SJCRH30 (cell line): ENCODE data around the gene VWA5A. TPM values are rescaled to one million over a fixed set of nuclear protein-coding genes. Genes with fewer than 3 reads are reported as not detected.

Source experiments
- DNase-seq, 2 experiments: peaks; one replicate each; pipeline ENCODE4 v3.0.0-alpha.2; 2015 to 2020
- H3K27ac ChIP-seq: fragments of 250-450 bp; sonication (Bioruptor Pico); 2 replicates; pipeline ENCODE4 v1.5.1; 2020; ENCODE audit warnings: mild to moderate bottlenecking, moderate library complexity
- H3K27me3 ChIP-seq: fragments of 250-450 bp; sonication (Bioruptor Pico); 2 replicates; pipeline ENCODE4 v1.5.1; 2020; ENCODE audit warnings: mild to moderate bottlenecking, moderate library complexity
- H3K36me3 ChIP-seq: fragments of 250-450 bp; sonication (Bioruptor Pico); 2 replicates; pipeline ENCODE4 v1.5.1; 2020; ENCODE audit warnings: mild to moderate bottlenecking, moderate library complexity
- H3K4me1 ChIP-seq: fragments of 250-450 bp; sonication (Bioruptor Pico); 2 replicates; pipeline ENCODE4 v1.5.1; 2020; ENCODE audit warnings: mild to moderate bottlenecking, moderate library complexity
- H3K4me3 ChIP-seq: fragments of 250-450 bp; sonication (Bioruptor Pico); 2 replicates; pipeline ENCODE4 v1.5.1; 2020; ENCODE audit warnings: mild to moderate bottlenecking, moderate library complexity
- H3K9me3 ChIP-seq: fragments of 250-450 bp; sonication (Bioruptor Pico); replicated peaks from 2 replicates; pipeline ENCODE4 v1.5.1; 2020; ENCODE audit warnings: mild to moderate bottlenecking, moderate library complexity
- total RNA-seq: library from RNA; depleted of rRNA; stranded (reverse); fragments of >200 nt; shearing (Covaris generic); gene quantifications from 2 replicates; pipeline ENCODE4 v1.2.3, GENCODE V29; 2014

VWA5A gene
- total RNA-seq, 1 experiment from 2014 or later = 38.1 TPM

GRCh38 chr11:124080327-124081001 is 34.8 kb upstream of the VWA5A start:
- no peaks in the 10 kb centered on the region for H3K27me3 ChIP-seq
- H3K36me3 ChIP-seq = no peaks in the 10 kb centered on the region
- no peaks in the 10 kb centered on the region for H3K9me3 ChIP-seq
- no peaks in the 10 kb centered on the region for H3K4me1 ChIP-seq
- no peak overlapping the region for H3K4me3 ChIP-seq
- no peak for DNase-seq
- H3K27ac ChIP-seq = no peak overlapping the region

DNA sequence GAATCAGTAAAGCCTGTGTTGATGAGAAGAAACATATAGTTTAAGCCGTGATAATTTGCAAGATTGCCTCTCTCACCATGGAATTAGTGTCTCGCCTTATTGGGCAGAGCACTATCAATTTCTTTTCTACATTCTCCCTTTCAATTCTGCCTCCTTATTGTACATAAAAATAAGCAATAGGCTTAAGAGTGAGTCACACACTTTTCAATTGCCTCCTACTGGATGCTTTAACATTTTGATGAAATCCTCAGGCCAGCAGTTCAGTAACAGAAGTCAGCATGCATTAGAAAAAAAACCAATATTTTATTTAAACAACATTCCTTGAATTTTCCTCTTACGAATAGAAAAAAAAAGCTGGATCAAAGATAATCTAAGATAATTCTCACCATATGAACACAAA is 33.8 kb upstream of the VWA5A start:
- no peak overlapping the region for H3K4me3 ChIP-seq
- H3K27ac ChIP-seq = no peak overlapping the region
- H3K9me3 ChIP-seq = no peaks in the 10 kb centered on the region
- H3K4me1 ChIP-seq = no peaks in the 10 kb centered on the region
- H3K36me3 ChIP-seq = no peaks in the 10 kb centered on the region
- H3K27me3 ChIP-seq = no peaks in the 10 kb centered on the region
- DNase-seq = no peak

GRCh38 chr11:124082371-124082770 is 32.9 kb upstream of the VWA5A start:
- no peak for DNase-seq
- Histone ChIP-seq H3K36me3 (no peaks in the 10 kb centered on the region), H3K9me3 (no peaks in the 10 kb centered on the region), H3K27me3 (no peaks in the 10 kb centered on the region), H3K4me1 (no peaks in the 10 kb centered on the region), H3K4me3 (no peak overlapping the region), H3K27ac (no peak overlapping the region)

DNA sequence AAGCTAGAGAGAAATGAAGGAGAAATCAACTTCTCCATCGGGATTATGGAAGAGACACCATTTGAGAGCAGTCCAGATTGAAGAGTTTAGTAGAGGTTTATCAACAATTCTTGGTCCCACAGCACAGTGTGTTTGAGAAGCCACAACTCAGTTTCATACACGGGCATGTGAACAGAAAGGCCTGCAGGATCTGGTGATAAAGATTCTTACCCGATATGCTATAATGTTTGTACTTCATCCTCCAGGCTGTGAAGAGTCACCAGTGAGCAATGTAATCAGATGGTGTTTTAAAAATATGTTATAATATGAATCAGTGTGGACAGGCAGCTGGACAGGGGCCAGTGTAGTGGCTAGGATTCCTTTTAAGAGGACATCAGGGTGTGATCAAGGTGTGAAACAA is 29.7 kb upstream of the VWA5A start:
- no peaks in the 10 kb centered on the region for H3K36me3 ChIP-seq
- DNase-seq = no peak

DNA sequence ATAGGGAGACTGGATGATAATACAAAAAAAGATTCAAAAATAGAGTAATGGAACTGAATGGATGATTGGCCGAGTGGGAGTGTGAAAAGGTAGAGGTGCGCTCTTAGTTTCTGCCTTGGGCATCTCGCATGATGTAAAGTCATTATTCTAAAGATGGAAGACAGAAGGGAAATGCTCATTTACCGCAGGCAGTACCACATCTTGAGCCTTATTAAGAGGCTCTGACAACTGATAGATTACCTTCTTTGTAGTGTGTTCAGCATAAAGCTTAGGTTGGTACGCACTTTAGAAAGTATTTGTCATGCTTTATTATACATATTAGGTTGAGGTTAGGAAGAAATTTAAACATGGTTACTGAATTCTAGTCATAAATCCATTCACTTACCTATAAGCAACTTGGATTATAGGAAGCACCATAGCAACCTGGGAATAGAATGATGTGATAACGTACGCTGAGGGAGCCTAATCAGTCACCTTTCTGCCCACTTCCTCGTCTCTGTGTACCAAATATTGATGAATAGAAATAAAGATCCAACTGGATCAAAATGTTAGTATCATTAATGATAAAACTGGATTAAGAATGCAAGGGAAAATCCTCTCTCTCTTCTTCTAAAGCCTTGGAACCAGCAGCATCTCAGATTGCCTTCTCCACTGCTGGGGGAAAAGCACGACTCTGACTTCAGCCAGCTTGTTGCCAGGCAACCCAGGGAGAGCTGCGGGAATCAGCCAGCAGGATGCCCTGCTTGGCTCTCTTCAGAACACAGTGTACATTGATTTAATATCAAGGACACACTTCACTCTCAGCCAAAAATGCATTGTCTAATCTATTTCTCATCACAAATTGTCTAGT is 29.0 kb upstream of the VWA5A start:
- no peaks in the 10 kb centered on the region for H3K4me1 ChIP-seq
- no peak overlapping the region for H3K27ac ChIP-seq
- H3K36me3 ChIP-seq = no peaks in the 10 kb centered on the region
- H3K4me3 ChIP-seq = no peak overlapping the region
- no peaks in the 10 kb centered on the region for H3K27me3 ChIP-seq
- no peak for DNase-seq
- H3K9me3 ChIP-seq = no peaks in the 10 kb centered on the region

More for the DNA sequence above, 29.7 kb upstream of the VWA5A start:
- no peaks in the 10 kb centered on the region for H3K27me3 ChIP-seq
- H3K9me3 ChIP-seq = no peaks in the 10 kb centered on the region
- no peak overlapping the region for H3K27ac ChIP-seq
- H3K4me3 ChIP-seq = no peak overlapping the region
- H3K4me1 ChIP-seq = no peaks in the 10 kb centered on the region

GRCh38 chr11:124090996-124091395 is 24.3 kb upstream of the VWA5A start:
- Histone ChIP-seq H3K36me3 (no peaks in the 10 kb centered on the region), H3K27ac (no peak overlapping the region), H3K4me3 (no peak overlapping the region), H3K9me3 (no peaks in the 10 kb centered on the region), H3K27me3 (no peaks in the 10 kb centered on the region), H3K4me1 (no peaks in the 10 kb centered on the region)
- no peak for DNase-seq

GRCh38 chr11:124093330-124093729 is 21.9 kb upstream of the VWA5A start:
- Histone ChIP-seq H3K27ac (no peak overlapping the region), H3K9me3 (no peaks in the 10 kb centered on the region), H3K4me3 (no peak overlapping the region), H3K36me3 (no peaks in the 10 kb centered on the region), H3K4me1 (no peaks in the 10 kb centered on the region), H3K27me3 (no peaks in the 10 kb centered on the region)
- no peak for DNase-seq

- no peaks in the 10 kb centered on the region for H3K36me3 ChIP-seq
- H3K4me1 ChIP-seq = no peaks in the 10 kb centered on the region
- no peaks in the 10 kb centered on the region for H3K27me3 ChIP-seq
- no peaks in the 10 kb centered on the region for H3K9me3 ChIP-seq
- H3K27ac ChIP-seq = no peak overlapping the region
- no peak overlapping the region for H3K4me3 ChIP-seq
- DNase-seq = no peak
These were observed 20.5 kb upstream of the VWA5A start for GRCh38 chr11:124094731-124095130.

GRCh38 chr11:124096364-124096763 is 18.9 kb upstream of the VWA5A start:
- H3K27me3 ChIP-seq = no peaks in the 10 kb centered on the region
- no peak overlapping the region for H3K4me3 ChIP-seq
- no peak for DNase-seq
- H3K36me3 ChIP-seq = no peaks in the 10 kb centered on the region
- no peaks in the 10 kb centered on the region for H3K9me3 ChIP-seq
- no peaks in the 10 kb centered on the region for H3K4me1 ChIP-seq
- no peak overlapping the region for H3K27ac ChIP-seq

DNA sequence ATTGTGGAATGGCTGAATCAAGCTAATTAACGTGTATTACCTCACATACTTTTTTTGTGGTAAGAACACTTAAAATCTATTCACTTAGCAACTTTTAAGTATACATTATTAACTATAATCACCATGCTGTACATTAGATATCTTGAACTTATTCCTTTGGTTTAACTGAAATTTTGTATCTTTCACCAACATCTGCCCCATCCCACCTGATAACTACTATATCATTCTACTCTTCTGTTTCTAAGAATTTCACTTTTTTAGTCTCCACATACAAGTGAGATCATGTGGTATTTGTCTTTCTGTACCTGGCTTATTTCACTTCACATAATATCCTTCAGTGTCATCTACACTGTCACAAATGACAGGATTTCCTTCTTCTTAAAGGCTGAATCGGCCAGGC is 17.1 kb upstream of the VWA5A start:
- Histone ChIP-seq H3K9me3 (no peaks in the 10 kb centered on the region), H3K4me3 (no peak overlapping the region), H3K27ac (no peak overlapping the region), H3K36me3 (no peaks in the 10 kb centered on the region), H3K27me3 (no peaks in the 10 kb centered on the region), H3K4me1 (no peaks in the 10 kb centered on the region)
- DNase-seq = no peak

DNA sequence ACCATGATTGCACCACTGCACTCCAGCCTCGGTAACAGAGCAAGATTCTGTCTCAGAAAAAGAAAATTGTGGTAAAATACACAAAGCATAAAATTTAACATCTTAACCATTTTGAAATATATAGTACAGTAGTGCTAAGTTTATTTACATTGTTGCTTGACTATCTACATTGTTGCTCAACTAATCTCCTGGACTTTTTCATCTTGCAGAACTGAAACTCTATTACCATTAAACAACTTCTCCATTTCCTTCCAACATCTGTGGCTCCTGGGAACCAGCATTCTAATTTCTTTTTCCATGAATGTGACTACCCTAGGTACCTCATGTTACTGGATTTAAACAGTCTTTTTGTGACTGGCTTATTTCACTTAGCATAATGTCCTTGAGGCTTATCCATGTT is 13.5 kb upstream of the VWA5A start:
- Histone ChIP-seq H3K9me3 (no peaks in the 10 kb centered on the region), H3K36me3 (no peaks in the 10 kb centered on the region), H3K4me3 (no peak overlapping the region), H3K4me1 (no peaks in the 10 kb centered on the region), H3K27me3 (no peaks in the 10 kb centered on the region), H3K27ac (no peak overlapping the region)
- no peak for DNase-seq

DNA sequence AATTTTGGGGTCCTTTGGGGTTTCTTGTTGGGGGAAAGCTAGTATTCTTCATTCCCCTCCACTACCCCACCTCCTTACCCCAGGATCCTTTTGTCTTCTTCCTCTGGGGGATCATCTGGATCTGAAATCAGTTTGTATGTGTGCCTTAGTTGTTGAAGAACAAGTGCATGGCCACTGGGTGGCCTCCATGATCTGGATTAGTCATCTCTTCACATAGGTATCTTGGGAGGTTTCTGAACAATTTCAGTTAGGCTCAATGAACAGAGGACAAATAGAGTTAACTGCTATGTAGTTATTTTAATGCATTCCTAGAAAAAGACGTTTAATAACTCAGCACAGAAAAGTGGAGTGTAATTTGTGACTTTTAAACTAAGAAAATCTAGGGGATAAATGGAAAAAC is 7.1 kb upstream of the VWA5A start:
- DNase-seq = peak; percentile 20 to 46
- no peak overlapping the region for H3K4me3 ChIP-seq
- H3K36me3 ChIP-seq = no peaks in the 10 kb centered on the region

GRCh38 chr11:124109377-124109776 is 5.9 kb upstream of the VWA5A start:
- Histone ChIP-seq H3K4me1 (no peaks in the 10 kb centered on the region), H3K9me3 (no peaks in the 10 kb centered on the region), H3K27me3 (no peaks in the 10 kb centered on the region), H3K36me3 (no peaks in the 10 kb centered on the region), H3K4me3 (no peak overlapping the region), H3K27ac (no peak overlapping the region)
- DNase-seq = no peak

More for the DNA sequence above, 7.1 kb upstream of the VWA5A start:
- Histone ChIP-seq H3K27me3 (no peaks in the 10 kb centered on the region), H3K27ac (no peak overlapping the region), H3K9me3 (no peaks in the 10 kb centered on the region), H3K4me1 (no peaks in the 10 kb centered on the region)

GRCh38 chr11:124110201-124110600 is 5.0 kb upstream of the VWA5A start:
- Histone ChIP-seq H3K27me3 (no peaks in the 10 kb centered on the region), H3K9me3 (no peaks in the 10 kb centered on the region), H3K36me3 (no peaks in the 10 kb centered on the region), H3K4me1 (peaks cover 4% of the 10 kb centered on the region; the same call in 1 of the 2 replicates), H3K4me3 (no peak overlapping the region), H3K27ac (no peak overlapping the region)
- DNase-seq = no peak

- Histone ChIP-seq H3K9me3 (no peaks in the 10 kb centered on the region), H3K27ac (no peak overlapping the region), H3K4me1 (peaks cover 4% of the 10 kb centered on the region; the same call in 1 of the 2 replicates), H3K4me3 (no peak overlapping the region), H3K36me3 (peaks cover 1% of the 10 kb centered on the region; the same call in 1 of the 2 replicates), H3K27me3 (no peaks in the 10 kb centered on the region)
- peak; percentile 10 to 47 for DNase-seq
These were observed 1.4 kb upstream of the VWA5A start for GRCh38 chr11:124113890-124114289.
